Adrenal gland (tissue), 12 donors: ENCODE data around the gene GFOD1. TPM values are rescaled to one million over a fixed set of nuclear protein-coding genes. Genes with fewer than 3 reads are reported as not detected.
A peak's percentile ranks its signal among the peaks of the same experiment; 100 is the strongest.

Source experiments
- DNase-seq, 7 donors: peaks; one replicate each; pipeline ENCODE4 v3.0.0-alpha.2; 2019 to 2020
- H3K27ac ChIP-seq, 5 donors: fragments of 200-600 bp; sonication (generic) in 4 of 5; 1 replicate in 3 of 5; 2 replicates in 2 of 5; pipeline versions ENCODE4 v1.5.1 to v1.8.0; 2016 to 2020; ENCODE audit warnings: mild to moderate bottlenecking in 1 of 5
- H3K27me3 ChIP-seq: fragments of 200-600 bp; 2 replicates; pipeline ENCODE4 v1.8.0; 2021
- H3K36me3 ChIP-seq, 2 donors: fragments of 200-600 bp; replicated peaks in 1 of 2; 1 replicate in 1 of 2; 2 replicates in 1 of 2; pipeline versions ENCODE4 v1.5.1 to v1.8.0; 2018 to 2022
- H3K4me1 ChIP-seq, 2 donors: fragments of 200-600 bp; replicated peaks in 1 of 2; 1 replicate in 1 of 2; 2 replicates in 1 of 2; pipeline versions ENCODE4 v1.5.1 to v1.8.0; 2018 to 2021
- H3K4me3 ChIP-seq, 4 donors: fragments of 200-600 bp; sonication (generic) in 3 of 4; one replicate each; pipeline ENCODE4 v1.5.1; 2016 to 2018
- H3K9me3 ChIP-seq, 3 donors: fragments of 200-600 bp; sonication (generic) in 1 of 3; replicated peaks in 1 of 3; 1 replicate in 2 of 3; 2 replicates in 1 of 3; pipeline versions ENCODE4 v1.5.1 to v1.8.0; 2016 to 2021
- POLR2A ChIP-seq, 2 donors: fragments of 450-650 bp; IDR thresholded peaks; one replicate each; pipeline ENCODE4 v1.6.1; 2017; ENCODE audit warnings: antibody characterized with exemption in 2 of 2, mild to moderate bottlenecking in 2 of 2, moderate library complexity in 1 of 2
- WGBS, 4 donors: extraction: QIAGEN DNeasy Blood & Tissue Kit in 2 of 4; methylation state at CpG; one replicate each; pipeline versions ENCODE4 v1.1.5 to v1.1.7; 2013 to 2017; 5-methylcytosine and 5-hydroxymethylcytosine counted together
- intact Hi-C, 2 donors: fragments of 100-400 bp; cut with DNase I; formaldehyde crosslinking; loops; one replicate each; pipeline versions ENCODE4 v1.14.1 to v1.15.0; 2022 to 2023
- polyA plus RNA-seq, 3 donors: library from polyadenylated mRNA; stranded (reverse); fragments of 200-250 nt in 2 of 3; fragments of 350-450 nt in 1 of 3; fragmentation: Illumina TruSeq in 1 of 3; extraction: RNeasy Lipid Tissue Mini Kit (QIAGEN cat#74804) in 1 of 3; gene quantifications; one replicate each; pipeline ENCODE4 v1.2.3, GENCODE V29; 2013 to 2014
- total RNA-seq, 9 donors: library from RNA; depleted of rRNA in 4 of 9; stranded (reverse); fragments of >200 nt in 4 of 9; fragments of 120-200 nt in 1 of 9; fragmentation: NEBNext Ultra II Directional in 1 of 9; extraction: Animal tissue kit (Norgen Biotek cat#: 25700) in 1 of 9; gene quantifications; one replicate each; pipeline versions ENCODE4 v1.1.0 to v1.2.4, GENCODE V29; 2013 to 2023
- TF ChIP-seq, protein P1 (sequence below), 6 experiments: fragments of 450-650 bp in 4 of 6; fragments of 200-600 bp in 2 of 6; sonication (generic) in 1 of 6; IDR thresholded peaks; 1 replicate in 5 of 6; 2 replicates in 1 of 6; pipeline versions ENCODE4 v1.5.1 to v1.8.0; 2016 to 2021; ENCODE audit warnings: antibody characterized with exemption in 6 of 6, mild to moderate bottlenecking in 2 of 6, moderate library complexity in 1 of 6
- donor health status: healthy with polysubstance abuse.
- donor health status: Bipolar disorder and iron deficiency.
- donor health status: DM: yes; HTN: yes; CAD: no.
- donor health status: DM: no; HTN: no; CAD: no.
- donor health status: DM: no; HTN: no; CAD: no.
- donor health status: DM: yes; HTN: yes; CAD: no.

The GFOD1 gene
- total and polyA plus RNA-seq, 12 donors = 1.9 to 7.7 (median 4.1) TPM

DNA sequence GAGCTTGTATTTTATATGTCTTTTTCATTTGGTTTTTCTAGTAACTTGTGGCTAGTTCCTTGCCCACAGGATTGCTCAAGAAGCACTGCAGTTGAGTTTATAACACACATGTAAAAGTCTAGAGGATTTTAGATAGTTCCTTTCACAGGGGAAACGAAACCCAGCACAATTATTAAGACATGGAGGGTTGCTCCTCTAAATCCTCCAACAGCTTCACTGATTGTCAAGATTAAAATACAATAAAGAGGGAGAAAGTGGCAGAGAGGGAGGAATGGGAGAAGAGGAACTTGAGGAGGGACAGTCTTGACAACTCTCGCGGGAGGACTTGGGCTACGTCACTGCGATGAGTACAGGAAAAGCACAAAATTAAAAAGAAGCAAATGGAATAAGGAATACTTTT, 149.4 kb downstream of the GFOD1 start:
- no peak overlapping the region for H3K27ac ChIP-seq

DNA sequence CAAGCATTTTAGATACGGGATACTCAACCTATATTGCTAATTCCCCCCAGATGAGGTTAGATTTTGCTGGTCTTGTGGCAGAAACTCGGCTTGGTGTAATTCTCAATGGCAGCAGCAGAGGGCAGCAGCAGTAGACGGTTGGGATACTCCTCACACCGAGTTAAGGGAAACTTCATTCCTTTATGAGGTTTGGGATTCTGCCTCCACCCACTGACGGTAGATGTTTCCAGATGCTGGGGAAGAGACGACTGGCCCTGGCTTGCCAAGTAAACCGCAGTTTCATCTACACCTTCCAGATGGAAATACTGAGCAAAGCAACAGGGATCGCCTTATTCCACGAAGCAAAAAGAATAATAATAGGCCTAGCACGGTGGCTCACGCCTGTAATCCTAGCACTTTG, 150.8 kb downstream of the GFOD1 start:
- no peaks in the 10 kb centered on the region for H3K9me3 ChIP-seq
- no peak overlapping the region for H3K4me3 ChIP-seq
- 3 to 32% (median 30%) methylated on average over 4 to 11 of the region's 11 CpGs for WGBS, 4 donors
- no peaks in the 10 kb centered on the region for H3K4me1 ChIP-seq
- DNase-seq = peak in 6 of 7 donors; percentile 71 to 95 (median 82)
- H3K36me3 ChIP-seq = no peaks in the 10 kb centered on the region
- intact Hi-C loops = loop anchor here (5.0 to 10.0 kb wide), 2 partner anchors 201 to 728 kb away; no protein-coding TSS in a partner anchor
- no peaks in the 10 kb centered on the region for H3K27me3 ChIP-seq
- TF ChIP-seq, protein P1, sequence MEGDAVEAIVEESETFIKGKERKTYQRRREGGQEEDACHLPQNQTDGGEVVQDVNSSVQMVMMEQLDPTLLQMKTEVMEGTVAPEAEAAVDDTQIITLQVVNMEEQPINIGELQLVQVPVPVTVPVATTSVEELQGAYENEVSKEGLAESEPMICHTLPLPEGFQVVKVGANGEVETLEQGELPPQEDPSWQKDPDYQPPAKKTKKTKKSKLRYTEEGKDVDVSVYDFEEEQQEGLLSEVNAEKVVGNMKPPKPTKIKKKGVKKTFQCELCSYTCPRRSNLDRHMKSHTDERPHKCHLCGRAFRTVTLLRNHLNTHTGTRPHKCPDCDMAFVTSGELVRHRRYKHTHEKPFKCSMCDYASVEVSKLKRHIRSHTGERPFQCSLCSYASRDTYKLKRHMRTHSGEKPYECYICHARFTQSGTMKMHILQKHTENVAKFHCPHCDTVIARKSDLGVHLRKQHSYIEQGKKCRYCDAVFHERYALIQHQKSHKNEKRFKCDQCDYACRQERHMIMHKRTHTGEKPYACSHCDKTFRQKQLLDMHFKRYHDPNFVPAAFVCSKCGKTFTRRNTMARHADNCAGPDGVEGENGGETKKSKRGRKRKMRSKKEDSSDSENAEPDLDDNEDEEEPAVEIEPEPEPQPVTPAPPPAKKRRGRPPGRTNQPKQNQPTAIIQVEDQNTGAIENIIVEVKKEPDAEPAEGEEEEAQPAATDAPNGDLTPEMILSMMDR (IDR thresholded peaks at IDR 0.05) = peak; percentile 78 to 94 (median 88)
- TF ChIP-seq POLR2A (IDR thresholded peaks at IDR 0.05) = no peak
- no peak overlapping the region for H3K27ac ChIP-seq

More for the DNA sequence above, 149.4 kb downstream of the GFOD1 start:
- Histone ChIP-seq H3K4me3 (no peak overlapping the region), H3K9me3 (no peaks in the 10 kb centered on the region), H3K36me3 (no peaks in the 10 kb centered on the region), H3K4me1 (no peaks in the 10 kb centered on the region), H3K27me3 (no peaks in the 10 kb centered on the region)
- TF ChIP-seq, protein P1 (IDR thresholded peaks at IDR 0.05) = no peak
- no peak for TF ChIP-seq POLR2A (IDR thresholded peaks at IDR 0.05)
- intact Hi-C loops = loop anchor here (5.0 to 10.0 kb wide), 2 partner anchors 199 to 727 kb away; no protein-coding TSS in a partner anchor
- 73 to 94% (median 80%) methylated on average over 5 of the region's 5 CpGs for WGBS, 4 donors
- DNase-seq = no peak

DNA sequence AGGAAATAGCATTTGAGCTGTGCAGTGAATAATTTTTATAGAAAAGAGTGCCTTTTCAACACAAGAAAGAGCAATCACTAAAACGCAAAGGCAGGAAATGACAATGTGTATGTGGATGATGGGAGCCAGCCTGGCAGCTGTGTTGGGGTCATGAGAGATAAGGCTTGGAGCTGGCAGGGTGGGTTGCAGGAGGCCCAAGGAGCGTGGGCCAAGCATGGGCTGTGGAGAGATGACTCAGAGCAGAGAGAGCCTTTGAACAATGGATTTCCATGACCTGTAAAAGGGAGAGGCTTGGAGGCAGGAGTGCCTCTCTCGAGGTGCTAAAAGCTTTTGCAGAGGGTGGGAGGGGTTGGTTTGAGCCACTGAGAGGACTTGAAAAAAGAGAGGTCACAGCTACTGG, 152.4 kb downstream of the GFOD1 start:
- Histone ChIP-seq H3K4me3 (no peak overlapping the region), H3K27ac (no peak overlapping the region), H3K27me3 (no peaks in the 10 kb centered on the region), H3K36me3 (no peaks in the 10 kb centered on the region), H3K9me3 (no peaks in the 10 kb centered on the region), H3K4me1 (no peaks in the 10 kb centered on the region)
- intact Hi-C loops = loop anchor here (5.0 to 10.0 kb wide), 3 partner anchors 202 to 730 kb away; no protein-coding TSS in a partner anchor
- 38 to 48% (median 42%) methylated on average over 3 of the region's 3 CpGs for WGBS, 4 donors
- DNase-seq = no peak
- TF ChIP-seq POLR2A (IDR thresholded peaks at IDR 0.05) = no peak
- TF ChIP-seq, protein P1 (IDR thresholded peaks at IDR 0.05) = no peak

DNA sequence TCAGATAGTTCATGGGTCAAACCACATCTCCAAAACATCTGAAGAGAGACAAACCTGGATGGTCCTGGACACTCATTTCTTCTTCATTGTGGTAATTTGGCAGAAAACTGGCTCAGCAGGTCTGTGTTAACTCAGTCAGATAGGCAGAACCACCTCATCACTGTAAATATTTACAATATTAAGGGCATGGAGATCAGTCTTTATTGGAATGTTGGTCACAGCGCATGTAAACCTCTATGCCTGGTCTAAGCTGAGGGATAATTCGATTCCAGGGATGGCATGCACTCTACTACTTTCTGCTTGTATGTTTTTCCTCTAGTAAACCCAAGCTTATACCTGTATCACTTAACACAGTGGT, 155.1 kb downstream of the GFOD1 start:
- Histone ChIP-seq H3K4me1 (peaks cover 0 to 10% of the 10 kb centered on the region in 2 donors), H3K4me3 (no peak overlapping the region), H3K27me3 (no peaks in the 10 kb centered on the region), H3K36me3 (no peaks in the 10 kb centered on the region), H3K27ac (no peak overlapping the region), H3K9me3 (no peaks in the 10 kb centered on the region)
- WGBS, 4 donors = 81 to 89% (median 85%) methylated on average over 2 of the region's 2 CpGs
- DNase-seq = no peak
- intact Hi-C loops = loop anchor here (5.0 to 10.0 kb wide), 2 partner anchors 420 to 732 kb away; no protein-coding TSS in a partner anchor
- TF ChIP-seq POLR2A (IDR thresholded peaks at IDR 0.05) = no peak
- TF ChIP-seq, protein P1 (IDR thresholded peaks at IDR 0.05) = no peak
